Activated B cell treated with CpG ODN at 0.5 μM for 24 hours (primary cell): Measurements from ENCODE around the gene WEE1. TPM values are rescaled to one million over a fixed set of nuclear protein-coding genes. Genes with fewer than 3 reads are reported as not detected.

Source experiments
- ATAC-seq: fragments of 200-7000 bp; cut with Tn5 transposase; one replicate; pipeline ENCODE4 v1.10.0; 2021; ENCODE audit warnings: low read depth, mild to moderate bottlenecking, moderate library complexity
- CTCF ChIA-PET: fragments of 350-600 bp; sonication (Branson Sonifier 250); formaldehyde crosslinking; loops from one replicate; lab custom pipeline; 2021; ENCODE audit warnings: antibody characterized with exemption; lab: Charles Lee
- POLR2A ChIA-PET: fragments of 350-600 bp; sonication (Branson Sonifier 250); formaldehyde crosslinking; loops from one replicate; lab custom pipeline; 2021; ENCODE audit warnings: antibody characterized with exemption; lab: Charles Lee
- DNase-seq: peaks from one replicate; pipeline ENCODE4 v3.0.0; 2022
- H3K27ac Mint-ChIP-seq: one replicate; pipeline ENCODE4 v1.8.0; 2020; ENCODE audit warnings: mixed read lengths
- H3K27me3 Mint-ChIP-seq: one replicate; pipeline ENCODE4 v1.8.0; 2021; ENCODE audit warnings: mixed read lengths
- H3K36me3 Mint-ChIP-seq: one replicate; pipeline ENCODE4 v1.8.0; 2021; ENCODE audit warnings: low read depth, mixed read lengths
- H3K4me1 Mint-ChIP-seq: one replicate; pipeline ENCODE4 v1.8.0; 2021; ENCODE audit warnings: mixed read lengths
- H3K4me3 Mint-ChIP-seq: one replicate; pipeline ENCODE4 v1.8.0; 2020; ENCODE audit warnings: mild to moderate bottlenecking, mixed read lengths
- H3K9me3 Mint-ChIP-seq: one replicate; pipeline ENCODE4 v1.8.0; 2020; ENCODE audit warnings: mixed read lengths
- CTCF ChIP-seq: fragments of 200-600 bp; IDR thresholded peaks from one replicate; pipeline ENCODE4 v1.8.0; 2022; ENCODE audit warnings: antibody characterized with exemption, mild to moderate bottlenecking
- intact Hi-C: fragments of 100-400 bp; cut with micrococcal nuclease; formaldehyde crosslinking; loops from one replicate; pipeline ENCODE4 v1.15.1; 2024
- total RNA-seq: library from RNA; stranded (reverse); gene quantifications from 2 replicates; pipeline ENCODE4 v1.2.3, GENCODE V29; 2022

Gene WEE1
- total RNA-seq, 1 donor from 2014 or later: 33.7 TPM

- DNase-seq (no peak), ATAC-seq (no peak)
- H3K4me3 Mint-ChIP-seq: no peak overlapping the region
- H3K9me3 Mint-ChIP-seq: peaks cover 2% of the 10 kb centered on the region
- ChIA-PET POLR2A (interaction anchor here (1.2 kb wide), 1 partner anchor 131 kb away, joined by 3 read pairs; no protein-coding TSS in a partner anchor), CTCF (no interaction called here)
- peaks cover 56% of the 10 kb centered on the region for H3K4me1 Mint-ChIP-seq
- no peaks in the 10 kb centered on the region for H3K27me3 Mint-ChIP-seq
- no peak for TF ChIP-seq CTCF
- no peaks in the 10 kb centered on the region for H3K36me3 Mint-ChIP-seq
- intact Hi-C loops: no loop called here
- peak overlapping the region; percentile 25 for H3K27ac Mint-ChIP-seq
Measured at GRCh38 chr11:9605742-9606141, 32.3 kb downstream of the WEE1 start.

- no peak overlapping the region for H3K27ac Mint-ChIP-seq
- CTCF ChIA-PET: interaction anchor here (1.8 kb wide), 1 partner anchor 72 kb away, joined by 4 read pairs; no protein-coding TSS in a partner anchor
- peaks cover 2% of the 10 kb centered on the region for H3K9me3 Mint-ChIP-seq
- intact Hi-C loops: no loop called here
- DNase-seq (no peak), ATAC-seq (no peak)
- no peak overlapping the region for H3K4me3 Mint-ChIP-seq
- POLR2A ChIA-PET: interaction anchor here (0.6 to 1.2 kb wide), 2 partner anchors 10 to 53 kb away, joined by 3 to 5 read pairs; no protein-coding TSS in a partner anchor
- no peaks in the 10 kb centered on the region for H3K27me3 Mint-ChIP-seq
- TF ChIP-seq CTCF: no peak
- H3K36me3 Mint-ChIP-seq: no peaks in the 10 kb centered on the region
- peaks cover 52% of the 10 kb centered on the region for H3K4me1 Mint-ChIP-seq
Measured at GRCh38 chr11:9606809-9607510, 33.5 kb downstream of the WEE1 start.

GRCh38 chr11:9607511-9607899 lies 34.0 kb downstream of the WEE1 start:
- intact Hi-C loops: no loop called here
- TF ChIP-seq CTCF: no peak
- POLR2A ChIA-PET: interaction anchor here (0.6 to 1.2 kb wide), 2 partner anchors 11 to 52 kb away, joined by 3 to 5 read pairs; no protein-coding TSS in a partner anchor
- Mint-ChIP-seq H3K4me1 (peaks cover 52% of the 10 kb centered on the region), H3K36me3 (no peaks in the 10 kb centered on the region), H3K27me3 (no peaks in the 10 kb centered on the region), H3K9me3 (peaks cover 2% of the 10 kb centered on the region), H3K4me3 (no peak overlapping the region), H3K27ac (no peak overlapping the region)
- CTCF ChIA-PET: interaction anchor here (1.8 kb wide), 1 partner anchor 72 kb away, joined by 4 read pairs; no protein-coding TSS in a partner anchor
- DNase-seq: no peak
- ATAC-seq: no peak

GRCh38 chr11:9609002-9609759 lies 35.7 kb downstream of the WEE1 start:
- intact Hi-C loops: loop anchor here (1.0 kb wide), 1 partner anchor 8 kb away; no protein-coding TSS in a partner anchor
- POLR2A ChIA-PET: interaction anchor here (0.7 to 1.1 kb wide), 3 partner anchors 8 to 79 kb away, joined by 4 to 9 read pairs (median 5); partner anchors contain the start of gene SWAP70
- Mint-ChIP-seq H3K27me3 (no peaks in the 10 kb centered on the region), H3K36me3 (no peaks in the 10 kb centered on the region), H3K9me3 (peaks cover 2% of the 10 kb centered on the region), H3K4me3 (peak overlapping the region; percentile 2), H3K4me1 (peaks cover 56% of the 10 kb centered on the region), H3K27ac (peak overlapping the region; percentile 81)
- CTCF ChIA-PET: interaction anchor here (5.4 to 5.9 kb wide), 2 partner anchors 75 to 140 kb away, joined by 101 to 133 read pairs; no protein-coding TSS in a partner anchor
- no peak for TF ChIP-seq CTCF
- DNase-seq (no peak), ATAC-seq (no peak)
